K562 (cell line): ENCODE results near the gene SPHK2. TPM values are rescaled to one million over a fixed set of nuclear protein-coding genes. Genes with fewer than 3 reads are reported as not detected.

Source experiments
- ATF7 ChIP-seq: fragments of 450-650 bp; IDR thresholded peaks from 2 replicates; pipeline ENCODE4 v1.7.1; 2014; ENCODE audit warnings: mild to moderate bottlenecking, moderate library complexity
- GABPB1 ChIP-seq: sonication (generic); formaldehyde crosslinking; IDR thresholded peaks from 2 replicates; pipeline ENCODE4 v1.8.0; 2022; ENCODE audit warnings: mild to moderate bottlenecking, missing genetic modification reagents
- MBD2 ChIP-seq: sonication (generic); IDR thresholded peaks from 2 replicates; pipeline ENCODE4 v1.6.1; 2016; ENCODE audit warnings: low read depth, borderline replicate concordance
- POLR2B ChIP-seq: fragments of 450-650 bp; IDR thresholded peaks from 2 replicates; pipeline ENCODE4 v1.6.1; 2018; ENCODE audit warnings: low read depth; ENCODE audit not compliant: partially characterized antibody
- RAD21 ChIP-seq, 2 experiments: fragments of 250-450 bp in 1 of 2; fragments of 450-650 bp in 1 of 2; sonication (Bioruptor Pico) in 1 of 2; formaldehyde crosslinking in 1 of 2; IDR thresholded peaks in 1 of 2; conservative IDR thresholded peaks in 1 of 2; 2 replicates each; pipeline versions ENCODE4 v1.4.0 to v1.8.0; 2020 to 2022; ENCODE audit warnings: mild to moderate bottlenecking in 2 of 2, moderate library complexity in 1 of 2
- SMAD4 ChIP-seq: fragments of 250-450 bp; sonication (Bioruptor Pico); conservative IDR thresholded peaks from 2 replicates; pipeline ENCODE4 v1.8.0; 2021; ENCODE audit warnings: inconsistent platforms, mild to moderate bottlenecking, moderate library complexity
- SRSF1 ChIP-seq: fragments of 200-400 bp; formaldehyde crosslinking; IDR thresholded peaks from 2 replicates; pipeline ENCODE4 v1.6.1; 2017; ENCODE audit warnings: mild to moderate bottlenecking, low read depth, low read length, moderate library complexity
- TBL1XR1 ChIP-seq, 2 experiments: IDR thresholded peaks; 2 replicates each; pipeline ENCODE4 v1.6.1; 2012; ENCODE audit warnings: improper control_type of control experiment in 2 of 2, low read length in 2 of 2, mild to moderate bottlenecking in 1 of 2
- TGIF2 ChIP-seq: sonication (generic); formaldehyde crosslinking; IDR thresholded peaks from 2 replicates; pipeline ENCODE4 v1.8.1; 2022; ENCODE audit warnings: mild to moderate bottlenecking, missing genetic modification reagents, moderate library complexity
- ZNF384 ChIP-seq: IDR thresholded peaks from 2 replicates; pipeline ENCODE4 v1.6.1; 2012; ENCODE audit warnings: low read depth, low read length, improper control_type of control experiment
- polyA plus RNA-seq, 8 experiments: library from polyadenylated mRNA; depleted of rRNA in 4 of 8; stranded (reverse) in 5 of 8; unstranded in 3 of 8; fragments of >200 nt; fragmentation: Nextera tagmentation in 2 of 8; fragmentation: Illumina TruSeq in 1 of 8; extraction: Ambion mirVana in 2 of 8; extraction: Trizol in 1 of 8; gene quantifications; 2 replicates each; pipeline versions ENCODE4 v1.2.1 to v1.2.3, GENCODE V29; 2011 to 2014; ENCODE audit warnings: inconsistent platforms in 1 of 8, missing spikeins in 1 of 8
- total RNA-seq, 7 experiments: library from RNA; depleted of rRNA in 6 of 7; stranded (reverse); fragments of >200 nt in 6 of 7; fragmentation: Illumina TruSeq in 2 of 7; extraction: Trizol in 2 of 7; gene quantifications; 2 replicates each; pipeline versions ENCODE4 v1.2.1 to v1.2.3, GENCODE V29; 2011 to 2021; ENCODE audit warnings: low replicate concordance in 1 of 7
- TF ChIP-seq, protein P1 (sequence below): fragments of 150-350 bp; IDR thresholded peaks from 2 replicates; pipeline ENCODE4 v1.6.1; 2014; ENCODE audit warnings: low read depth, mild to moderate bottlenecking, low read length, borderline replicate concordance
- TF ChIP-seq, protein P2 (sequence below): fragments of 250-450 bp; sonication (Bioruptor Pico); IDR thresholded peaks from 2 replicates; pipeline ENCODE4 v1.5.0; 2021; ENCODE audit warnings: mild to moderate bottlenecking, moderate library complexity
- TF ChIP-seq, protein P3 (sequence below): fragments of 450-650 bp; IDR thresholded peaks from 2 replicates; pipeline ENCODE4 v1.7.1; 2018; ENCODE audit warnings: mild to moderate bottlenecking, low read depth; ENCODE audit not compliant: partially characterized antibody

SPHK2 gene
- total and polyA plus RNA-seq, 9 of the 15 experiments (the other 6 are each of a cell fraction or from before 2014, with no cell fraction given), result 0.10 to 15.2 (median 2.9) TPM

DNA sequence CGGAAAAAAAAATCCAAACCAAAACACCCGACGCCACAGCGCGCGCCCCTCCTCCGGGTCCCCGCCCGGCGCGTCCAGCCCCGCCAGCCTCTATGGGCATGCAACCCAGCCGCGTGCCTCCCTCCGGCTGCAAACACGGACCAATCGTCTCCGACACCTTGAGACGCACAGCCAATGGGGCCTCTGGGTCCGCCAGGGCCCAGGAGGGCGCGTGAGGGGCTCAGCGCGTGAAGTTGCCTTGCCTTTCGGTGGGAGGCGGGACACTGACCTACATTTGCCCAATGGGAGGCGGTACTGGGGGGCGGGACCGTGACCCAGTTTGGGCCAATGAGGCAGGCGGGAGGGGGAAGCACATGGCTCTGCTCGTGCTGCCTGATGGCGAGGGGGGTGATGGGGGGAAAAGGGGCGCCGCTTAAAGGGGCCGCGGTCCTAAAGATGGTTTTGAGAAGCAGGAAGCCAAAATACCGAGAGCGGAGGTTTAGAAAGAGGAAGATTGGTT is 18.2 kb downstream of the SPHK2 start (continued):
- TF ChIP-seq MBD2 (peak; percentile 92; the same call in 1 of the 2 replicates), GABPB1 (CRISPR knock-in tag) (peak; percentile 78), RAD21 (CRISPR knock-in tag; conservative IDR thresholded peaks at IDR 0.05 in 1 of 2, IDR thresholded peaks at IDR 0.05 in 1 of 2) (no peak), ZNF384 (peak; percentile 85), TBL1XR1 (IDR thresholded peaks at IDR 0.05; ENCODE audit: low read length in 2 of 2) (peak in 1 of 2 experiments; percentile 43; a peak in 2 of 4 replicates), SMAD4 (CRISPR knock-in tag) (peak; percentile 60; the same call in 1 of the 2 replicates), SRSF1 (no peak), TGIF2 (CRISPR knock-in tag) (no peak), ATF7 (peak; percentile 78), POLR2B (no peak)
- TF ChIP-seq, protein P1, sequence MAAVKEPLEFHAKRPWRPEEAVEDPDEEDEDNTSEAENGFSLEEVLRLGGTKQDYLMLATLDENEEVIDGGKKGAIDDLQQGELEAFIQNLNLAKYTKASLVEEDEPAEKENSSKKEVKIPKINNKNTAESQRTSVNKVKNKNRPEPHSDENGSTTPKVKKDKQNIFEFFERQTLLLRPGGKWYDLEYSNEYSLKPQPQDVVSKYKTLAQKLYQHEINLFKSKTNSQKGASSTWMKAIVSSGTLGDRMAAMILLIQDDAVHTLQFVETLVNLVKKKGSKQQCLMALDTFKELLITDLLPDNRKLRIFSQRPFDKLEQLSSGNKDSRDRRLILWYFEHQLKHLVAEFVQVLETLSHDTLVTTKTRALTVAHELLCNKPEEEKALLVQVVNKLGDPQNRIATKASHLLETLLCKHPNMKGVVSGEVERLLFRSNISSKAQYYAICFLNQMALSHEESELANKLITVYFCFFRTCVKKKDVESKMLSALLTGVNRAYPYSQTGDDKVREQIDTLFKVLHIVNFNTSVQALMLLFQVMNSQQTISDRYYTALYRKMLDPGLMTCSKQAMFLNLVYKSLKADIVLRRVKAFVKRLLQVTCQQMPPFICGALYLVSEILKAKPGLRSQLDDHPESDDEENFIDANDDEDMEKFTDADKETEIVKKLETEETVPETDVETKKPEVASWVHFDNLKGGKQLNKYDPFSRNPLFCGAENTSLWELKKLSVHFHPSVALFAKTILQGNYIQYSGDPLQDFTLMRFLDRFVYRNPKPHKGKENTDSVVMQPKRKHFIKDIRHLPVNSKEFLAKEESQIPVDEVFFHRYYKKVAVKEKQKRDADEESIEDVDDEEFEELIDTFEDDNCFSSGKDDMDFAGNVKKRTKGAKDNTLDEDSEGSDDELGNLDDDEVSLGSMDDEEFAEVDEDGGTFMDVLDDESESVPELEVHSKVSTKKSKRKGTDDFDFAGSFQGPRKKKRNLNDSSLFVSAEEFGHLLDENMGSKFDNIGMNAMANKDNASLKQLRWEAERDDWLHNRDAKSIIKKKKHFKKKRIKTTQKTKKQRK, result peak; percentile 65; the same call in 1 of the 2 replicates
- TF ChIP-seq, protein P2, sequence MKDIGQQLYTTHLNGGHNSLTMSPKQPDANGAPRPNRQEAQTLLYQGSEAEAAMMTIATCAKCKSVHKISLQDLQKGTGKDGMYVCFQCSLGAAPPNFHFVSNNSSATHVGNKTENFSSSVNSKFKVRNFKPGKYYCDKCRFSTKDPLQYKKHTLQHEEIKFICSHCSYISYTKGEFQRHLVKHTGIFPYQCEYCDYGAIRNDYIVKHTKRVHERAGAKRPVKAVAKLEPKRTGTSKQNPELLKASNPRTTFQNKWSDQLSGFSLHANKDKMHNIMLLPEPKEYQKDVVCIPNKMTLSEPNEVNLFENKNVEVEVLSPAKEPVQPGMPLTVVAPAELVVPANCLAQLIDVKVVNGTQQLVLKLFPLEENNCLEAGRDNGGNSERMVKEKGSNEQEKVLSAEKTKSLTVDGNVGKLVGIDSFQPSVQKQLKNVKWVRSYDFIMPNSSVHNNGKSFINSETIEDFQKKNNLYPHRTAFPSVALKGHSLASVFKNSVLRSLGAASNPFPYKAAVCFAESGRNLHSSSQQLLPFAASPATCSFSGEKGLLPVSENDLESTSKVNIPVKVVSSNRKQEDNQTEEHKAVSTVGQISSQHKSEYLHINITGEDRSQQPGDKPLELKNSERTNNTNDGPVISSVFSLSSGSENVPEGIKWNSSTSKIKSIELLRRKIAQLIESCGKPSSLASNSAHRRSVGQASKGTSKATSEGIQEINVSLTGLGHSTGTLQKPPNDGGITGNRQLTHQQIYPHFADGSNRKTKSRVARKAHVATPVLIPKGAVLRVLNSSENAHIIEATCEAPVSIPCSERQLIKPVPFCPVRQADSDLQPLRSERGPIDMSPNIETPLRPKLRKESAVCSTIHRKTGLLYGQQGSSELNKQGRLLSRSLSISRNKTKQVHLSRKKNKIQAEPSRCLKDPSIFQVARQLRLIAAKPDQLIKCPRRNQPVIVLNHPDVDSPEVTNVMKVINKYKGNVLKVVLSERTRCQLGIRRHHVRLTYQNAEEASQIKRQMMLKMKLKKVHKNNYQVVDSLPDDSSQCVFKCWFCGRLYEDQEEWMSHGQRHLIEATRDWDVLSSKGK (CRISPR knock-in tag), result no peak
- TF ChIP-seq, protein P3, sequence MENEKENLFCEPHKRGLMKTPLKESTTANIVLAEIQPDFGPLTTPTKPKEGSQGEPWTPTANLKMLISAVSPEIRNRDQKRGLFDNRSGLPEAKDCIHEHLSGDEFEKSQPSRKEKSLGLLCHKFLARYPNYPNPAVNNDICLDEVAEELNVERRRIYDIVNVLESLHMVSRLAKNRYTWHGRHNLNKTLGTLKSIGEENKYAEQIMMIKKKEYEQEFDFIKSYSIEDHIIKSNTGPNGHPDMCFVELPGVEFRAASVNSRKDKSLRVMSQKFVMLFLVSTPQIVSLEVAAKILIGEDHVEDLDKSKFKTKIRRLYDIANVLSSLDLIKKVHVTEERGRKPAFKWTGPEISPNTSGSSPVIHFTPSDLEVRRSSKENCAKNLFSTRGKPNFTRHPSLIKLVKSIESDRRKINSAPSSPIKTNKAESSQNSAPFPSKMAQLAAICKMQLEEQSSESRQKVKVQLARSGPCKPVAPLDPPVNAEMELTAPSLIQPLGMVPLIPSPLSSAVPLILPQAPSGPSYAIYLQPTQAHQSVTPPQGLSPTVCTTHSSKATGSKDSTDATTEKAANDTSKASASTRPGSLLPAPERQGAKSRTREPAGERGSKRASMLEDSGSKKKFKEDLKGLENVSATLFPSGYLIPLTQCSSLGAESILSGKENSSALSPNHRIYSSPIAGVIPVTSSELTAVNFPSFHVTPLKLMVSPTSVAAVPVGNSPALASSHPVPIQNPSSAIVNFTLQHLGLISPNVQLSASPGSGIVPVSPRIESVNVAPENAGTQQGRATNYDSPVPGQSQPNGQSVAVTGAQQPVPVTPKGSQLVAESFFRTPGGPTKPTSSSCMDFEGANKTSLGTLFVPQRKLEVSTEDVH, result peak; percentile 60
